ENCODE data around the gene NPAS3. TPM values are rescaled to one million over a fixed set of nuclear protein-coding genes. Genes with fewer than 3 reads are reported as not detected.

Gene NPAS3
- total RNA-seq, 6 donors from 2014 or later, result 0.30 to 0.77 (median 0.59) TPM; not detected in 2

GRCh38 chr14:32940066-32940651, 1.5 kb downstream of the NPAS3 start:
- 24 to 25% methylated on average over 13 of the region's 13 CpGs for WGBS, 2 donors
- H3K36me3 ChIP-seq, result no peaks in the 10 kb centered on the region
- peaks cover 4 to 24% (median 9%) of the 10 kb centered on the region in 4 donors for H3K4me1 ChIP-seq
- DNase-seq, result no peak
- H3K4me3 ChIP-seq, result peak overlapping the region in 3 of 4 donors; percentile 51 to 61 (median 51)
- TF ChIP-seq EP300 (IDR thresholded peaks at IDR 0.05) (no peak), POLR2A (IDR thresholded peaks at IDR 0.05) (no peak), POLR2AphosphoS5 (IDR thresholded peaks at IDR 0.05) (no peak), CTCF (IDR thresholded peaks at IDR 0.05) (no peak)
- peaks cover 0 to 36% (median 15%) of the 10 kb centered on the region in 4 donors for H3K27me3 ChIP-seq
- no peaks in the 10 kb centered on the region for H3K9me3 ChIP-seq
- no peak for ATAC-seq (ENCODE audit: low FRiP score in 2 of 2)
- peak overlapping the region in 2 of 4 donors; percentile 44 to 76 for H3K27ac ChIP-seq

- no peaks in the 10 kb centered on the region for H3K9me3 ChIP-seq
- H3K27ac ChIP-seq, result no peak overlapping the region
- ATAC-seq (ENCODE audit: low FRiP score in 2 of 2) (no peak), DNase-seq (no peak)
- H3K4me3 ChIP-seq, result no peak overlapping the region
- H3K4me1 ChIP-seq, result peaks cover 4 to 22% (median 8%) of the 10 kb centered on the region in 4 donors
- no peaks in the 10 kb centered on the region for H3K36me3 ChIP-seq
- peaks cover 0 to 34% (median 12%) of the 10 kb centered on the region in 4 donors for H3K27me3 ChIP-seq
- 65 to 66% methylated on average over 7 of the region's 7 CpGs for WGBS, 2 donors
- TF ChIP-seq EP300 (IDR thresholded peaks at IDR 0.05) (no peak), CTCF (IDR thresholded peaks at IDR 0.05) (no peak), POLR2AphosphoS5 (IDR thresholded peaks at IDR 0.05) (no peak), POLR2A (IDR thresholded peaks at IDR 0.05) (no peak)
Measured at GRCh38 chr14:32940711-32941667, 2.3 kb downstream of the NPAS3 start.

- H3K4me1 ChIP-seq, result peaks cover 4 to 22% (median 8%) of the 10 kb centered on the region in 4 donors
- H3K9me3 ChIP-seq, result no peaks in the 10 kb centered on the region
- ATAC-seq (ENCODE audit: low FRiP score in 2 of 2), result no peak
- 70 to 74% methylated on average over 2 of the region's 2 CpGs for WGBS, 2 donors
- DNase-seq, result no peak
- peaks cover 0 to 30% (median 9%) of the 10 kb centered on the region in 4 donors for H3K27me3 ChIP-seq
- no peaks in the 10 kb centered on the region for H3K36me3 ChIP-seq
- no peak overlapping the region for H3K4me3 ChIP-seq
- no peak for TF ChIP-seq POLR2AphosphoS5 (IDR thresholded peaks at IDR 0.05)
- no peak for TF ChIP-seq EP300 (IDR thresholded peaks at IDR 0.05)
- TF ChIP-seq POLR2A (IDR thresholded peaks at IDR 0.05), result no peak
- no peak for TF ChIP-seq CTCF (IDR thresholded peaks at IDR 0.05)
- H3K27ac ChIP-seq, result no peak overlapping the region
Measured at GRCh38 chr14:32941668-32942065, 3.0 kb downstream of the NPAS3 start.

- DNase-seq (no peak), ATAC-seq (ENCODE audit: low FRiP score in 2 of 2) (no peak)
- no peak overlapping the region for H3K4me3 ChIP-seq
- WGBS, 2 donors, result 89 to 93% methylated on average over 1 of the region's 1 CpG
- H3K4me1 ChIP-seq, result no peaks in the 10 kb centered on the region
- TF ChIP-seq CTCF (IDR thresholded peaks at IDR 0.05) (no peak), POLR2AphosphoS5 (IDR thresholded peaks at IDR 0.05) (no peak), POLR2A (IDR thresholded peaks at IDR 0.05) (no peak), EP300 (IDR thresholded peaks at IDR 0.05) (no peak)
- no peaks in the 10 kb centered on the region for H3K36me3 ChIP-seq
- no peaks in the 10 kb centered on the region for H3K9me3 ChIP-seq
- no peaks in the 10 kb centered on the region for H3K27me3 ChIP-seq
- H3K27ac ChIP-seq, result no peak overlapping the region
Measured at GRCh38 chr14:32947081-32947480, 8.4 kb downstream of the NPAS3 start.
